ENCODE measurements around the gene FILIP1L.

The FILIP1L gene

GRCh38 chr3:99951701-99952100, 162.6 kb downstream of the FILIP1L start:
- no peak for DNase-seq (ENCODE audit: low spot score)

- DNase-seq (ENCODE audit: low spot score), result no peak
These were observed 163.4 kb downstream of the FILIP1L start for GRCh38 chr3:99950921-99951320.

- DNase-seq (ENCODE audit: low spot score), result no peak
These were observed 164.2 kb downstream of the FILIP1L start for GRCh38 chr3:99949956-99950670.

GRCh38 chr3:99948467-99949089, 165.7 kb downstream of the FILIP1L start:
- DNase-seq (ENCODE audit: low spot score), result no peak

- no peak for DNase-seq (ENCODE audit: low spot score)
These were observed 166.9 kb downstream of the FILIP1L start for GRCh38 chr3:99947356-99947755.

- DNase-seq (ENCODE audit: low spot score), result no peak
These were observed 168.8 kb downstream of the FILIP1L start for GRCh38 chr3:99945328-99945995.

GRCh38 chr3:99943931-99944761, 170.2 kb downstream of the FILIP1L start:
- DNase-seq (ENCODE audit: low spot score), result no peak

- DNase-seq (ENCODE audit: low spot score), result no peak
These were observed 173.1 kb downstream of the FILIP1L start for GRCh38 chr3:99941211-99941610.

- DNase-seq (ENCODE audit: low spot score), result no peak
These were observed 174.0 kb downstream of the FILIP1L start for GRCh38 chr3:99940350-99940749.

- no peak for DNase-seq (ENCODE audit: low spot score)
These were observed 174.4 kb downstream of the FILIP1L start for GRCh38 chr3:99939876-99940275.

GRCh38 chr3:99938270-99938911, 175.9 kb downstream of the FILIP1L start:
- no peak for DNase-seq (ENCODE audit: low spot score)

GRCh38 chr3:99934975-99935797, 179.1 kb downstream of the FILIP1L start:
- no peak for DNase-seq (ENCODE audit: low spot score)

GRCh38 chr3:99933971-99934750, 180.1 kb downstream of the FILIP1L start:
- DNase-seq (ENCODE audit: low spot score), result no peak

GRCh38 chr3:99931059-99931458, 183.2 kb downstream of the FILIP1L start:
- DNase-seq (ENCODE audit: low spot score), result no peak

- peak; percentile 33 for DNase-seq (ENCODE audit: low spot score)
These were observed 184.6 kb downstream of the FILIP1L start for GRCh38 chr3:99929745-99930139.

- DNase-seq (ENCODE audit: low spot score), result no peak
These were observed 185.2 kb downstream of the FILIP1L start for GRCh38 chr3:99928771-99929744.

- DNase-seq (ENCODE audit: low spot score), result no peak
These were observed 186.4 kb downstream of the FILIP1L start for GRCh38 chr3:99927671-99928457.

GRCh38 chr3:99925584-99926230, 188.6 kb downstream of the FILIP1L start:
- peak; percentile 33 for DNase-seq (ENCODE audit: low spot score)
